GM21360 (cell line): ENCODE data around the gene HEBP1.
"Not testable (repeated sequence)": the region's sequence is repeated elsewhere in the genome, so short reads cannot be mapped to it uniquely, and the experiment has no call there.

Source experiments
- ATAC-seq: cut with Tn5 transposase; IDR thresholded peaks from one replicate; pipeline ENCODE4 v1.9.1; 2021; ENCODE audit warnings: mild to moderate bottlenecking, moderate library complexity; ENCODE audit not compliant: unreplicated experiment

Gene HEBP1

DNA sequence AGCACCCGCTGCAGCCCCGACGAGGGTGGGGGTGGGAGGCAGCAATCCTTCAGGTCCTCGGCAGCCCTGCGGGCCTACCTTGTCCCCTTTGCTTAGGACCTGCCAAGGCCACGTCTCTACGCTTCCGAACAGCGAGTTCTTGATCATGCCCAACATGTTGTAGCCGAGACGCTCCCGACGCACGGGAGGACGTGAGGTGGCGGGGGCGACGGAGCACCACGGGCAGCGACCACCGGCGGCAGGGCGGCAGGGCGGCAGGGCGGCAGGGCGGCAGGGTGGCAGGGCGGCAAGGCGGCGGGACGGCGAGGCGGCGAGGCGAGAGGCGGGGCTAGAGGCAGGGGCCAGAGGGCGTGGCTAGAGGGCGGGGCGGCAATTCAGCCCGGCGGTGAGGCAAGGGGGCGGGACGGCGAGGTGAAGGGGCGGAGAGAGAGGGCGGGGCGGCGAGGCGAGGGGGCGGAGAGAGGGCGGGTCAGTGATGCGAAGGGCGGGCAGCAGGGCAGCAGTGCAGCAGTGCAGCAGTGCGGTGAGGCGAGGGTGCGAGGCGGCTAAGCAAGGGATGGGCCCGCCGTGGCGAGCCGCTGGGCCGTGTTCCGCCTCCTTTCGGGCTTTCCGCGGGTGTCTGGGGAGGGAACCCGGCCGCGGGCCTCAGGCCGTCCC lies at the start of gene HEBP1:
HEBP1 (minus strand) TSS at position 307 of the 657 bp plus-strand sequence; CDS start at position 156, 151 bp downstream.
- peak; percentile 83 for ATAC-seq

GRCh38 chr12:13049816-13050215 lies 49.8 kb upstream of the HEBP1 start:
- no peak for ATAC-seq

- no peak for ATAC-seq
These were observed 46.9 kb upstream of the HEBP1 start for GRCh38 chr12:13046964-13047363.

- ATAC-seq: no peak
These were observed 45.8 kb upstream of the HEBP1 start for GRCh38 chr12:13045816-13046215.

DNA sequence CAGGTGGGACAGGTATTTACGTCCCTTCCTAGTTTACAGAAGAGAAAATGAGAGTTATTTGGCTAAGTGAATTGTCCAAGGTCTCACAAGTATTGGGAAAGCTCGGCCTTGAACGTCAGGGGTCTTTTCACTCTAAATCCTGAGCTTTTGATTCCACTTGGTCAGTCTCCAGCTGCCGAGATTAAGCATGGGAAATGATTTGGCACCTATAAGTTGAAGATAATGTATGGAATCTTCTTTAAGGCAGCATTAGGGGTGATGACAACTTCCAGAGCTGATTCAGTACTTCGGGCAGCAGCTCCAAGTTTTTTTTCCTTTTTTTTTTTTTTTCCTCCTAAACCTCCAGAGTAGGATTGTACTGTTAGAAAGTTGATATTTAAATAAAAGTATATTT lies 44.8 kb upstream of the HEBP1 start:
- no peak for ATAC-seq

DNA sequence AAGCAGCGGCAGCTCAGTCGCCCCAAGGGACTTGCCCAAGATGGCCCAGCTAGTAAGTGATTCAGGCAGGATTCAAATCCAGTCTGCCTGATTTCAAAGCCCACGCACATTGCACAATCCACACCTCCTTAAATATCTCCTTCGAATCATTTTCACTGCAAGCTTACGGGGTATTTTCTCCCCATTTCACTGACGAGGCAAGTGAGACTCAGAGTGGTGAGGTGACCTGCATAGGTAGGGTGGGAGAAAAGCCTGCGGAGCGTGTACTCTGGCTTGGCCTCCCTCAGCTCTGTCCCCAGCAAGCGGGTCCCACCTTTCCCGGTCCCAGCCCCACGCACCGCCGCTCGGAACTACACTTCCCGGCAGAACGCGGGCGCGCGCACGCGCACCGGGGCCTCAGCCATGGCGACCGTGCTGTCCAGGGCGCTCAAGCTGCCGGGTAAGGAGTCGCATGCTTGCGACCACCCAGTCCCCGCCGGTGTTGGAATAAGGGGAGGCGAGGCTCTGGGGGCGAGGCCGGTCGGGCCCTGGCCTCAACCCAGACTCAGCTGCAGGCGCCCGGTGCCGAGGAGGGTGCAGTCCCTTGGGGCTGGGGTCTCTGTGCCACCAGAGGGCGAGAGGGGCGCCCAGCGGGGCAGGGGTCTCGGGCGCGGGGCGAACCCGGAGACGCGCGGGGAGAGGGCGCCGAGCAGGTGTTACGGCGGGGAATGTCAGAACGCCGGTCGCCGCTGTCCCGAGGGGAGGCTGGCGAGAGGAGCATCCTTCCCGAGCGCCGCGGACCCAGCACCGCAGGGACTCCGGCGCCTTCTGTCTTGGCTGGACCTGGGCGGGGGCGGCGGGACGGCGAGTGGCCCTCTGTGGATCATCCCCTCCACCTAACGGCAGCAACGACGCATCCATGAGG lies 44.2 kb upstream of the HEBP1 start, which contains the start of gene FAM234B:
FAM234B (plus strand) TSS at position 380 of the 904 bp plus-strand sequence; CDS start at position 403, 23 bp downstream.
- ATAC-seq: peak; percentile 86

DNA sequence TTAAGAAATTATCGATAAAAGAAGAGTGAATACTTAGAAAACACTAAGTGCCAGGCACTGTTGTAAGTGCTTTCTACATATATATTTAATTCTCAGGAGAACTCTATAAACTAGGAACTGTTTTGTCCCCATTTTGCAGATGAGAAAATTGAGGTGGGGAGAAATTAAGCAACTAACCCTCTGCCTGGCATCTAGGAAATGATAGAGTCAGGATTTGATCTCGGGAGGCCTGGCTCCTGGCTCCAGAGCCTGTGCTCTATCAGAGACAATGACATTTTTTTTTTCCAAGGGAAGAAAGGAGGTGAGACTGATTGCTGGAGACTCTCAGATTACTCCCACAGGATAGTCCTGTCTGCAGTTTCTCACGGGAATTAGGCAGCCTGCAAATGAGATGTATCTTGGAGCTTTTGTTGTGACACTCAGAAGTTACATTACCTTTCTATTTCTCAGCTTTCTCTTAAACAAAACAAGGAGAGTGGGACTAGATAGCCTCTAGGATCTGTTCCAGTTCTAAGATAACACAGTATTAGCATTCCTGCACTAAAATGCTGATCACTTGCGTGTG lies 42.7 kb upstream of the HEBP1 start:
- ATAC-seq: no peak

GRCh38 chr12:13041224-13041623 lies 41.2 kb upstream of the HEBP1 start:
- no peak for ATAC-seq

DNA sequence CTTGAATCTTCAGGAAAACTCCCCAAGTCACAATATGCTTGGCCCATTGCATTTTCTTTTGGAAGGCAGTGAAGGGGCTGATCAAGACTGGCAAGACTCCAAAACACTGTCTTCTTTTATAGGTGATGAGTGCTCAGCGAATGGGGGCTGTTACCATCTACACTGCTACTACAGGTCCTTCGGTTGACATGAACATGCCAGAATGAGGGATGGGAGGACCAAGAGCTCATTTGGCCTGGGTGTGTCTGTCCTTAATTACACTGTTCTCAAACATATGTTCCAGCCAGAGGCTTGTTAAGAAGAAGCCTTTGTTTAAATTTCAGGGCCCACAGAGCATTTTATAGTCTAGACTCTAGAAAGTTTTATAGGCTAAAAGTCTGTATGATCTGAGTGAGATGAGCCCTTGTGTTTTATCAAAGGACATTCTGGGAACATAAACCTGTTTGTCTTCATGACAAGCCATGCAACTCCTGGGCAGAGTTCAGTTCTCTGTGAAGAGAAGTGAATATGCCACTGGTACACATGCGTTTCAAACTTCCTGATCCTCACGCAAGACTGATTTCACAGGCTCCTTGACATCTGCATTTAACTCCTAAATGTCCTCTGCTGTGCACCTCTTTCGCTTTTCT lies 39.4 kb upstream of the HEBP1 start:
- no peak for ATAC-seq

DNA sequence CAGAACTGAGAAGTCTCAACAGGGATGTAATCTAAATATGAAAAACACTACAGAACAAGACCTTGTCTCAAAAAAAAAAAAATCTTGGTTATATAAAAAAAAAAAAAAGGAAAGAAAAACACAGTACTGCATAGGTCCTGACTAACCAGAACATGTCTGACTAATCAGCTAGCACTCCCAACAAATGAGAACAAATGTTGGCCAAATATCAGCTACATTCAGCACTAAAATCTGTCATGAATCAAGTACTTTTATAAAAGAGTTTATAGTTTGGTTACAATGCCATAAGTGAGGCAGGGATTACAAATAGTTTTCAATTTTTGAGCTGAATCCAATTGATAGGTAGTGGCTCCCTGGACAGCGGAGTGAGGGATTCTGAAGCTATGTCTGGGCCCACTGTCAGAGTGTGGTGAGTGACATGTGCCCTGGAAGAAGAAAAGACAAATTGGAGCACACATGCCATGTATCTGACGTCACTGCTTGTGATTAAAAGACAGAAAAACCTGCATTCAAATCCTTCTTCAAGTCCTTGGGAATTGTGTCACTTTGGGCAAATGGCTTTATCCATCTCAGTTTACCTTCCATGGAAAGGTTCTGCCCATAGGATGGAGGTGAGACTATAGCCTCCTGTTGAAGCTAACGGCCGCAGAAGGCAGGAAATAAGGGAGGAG lies 38.6 kb upstream of the HEBP1 start:
- ATAC-seq: no peak

DNA sequence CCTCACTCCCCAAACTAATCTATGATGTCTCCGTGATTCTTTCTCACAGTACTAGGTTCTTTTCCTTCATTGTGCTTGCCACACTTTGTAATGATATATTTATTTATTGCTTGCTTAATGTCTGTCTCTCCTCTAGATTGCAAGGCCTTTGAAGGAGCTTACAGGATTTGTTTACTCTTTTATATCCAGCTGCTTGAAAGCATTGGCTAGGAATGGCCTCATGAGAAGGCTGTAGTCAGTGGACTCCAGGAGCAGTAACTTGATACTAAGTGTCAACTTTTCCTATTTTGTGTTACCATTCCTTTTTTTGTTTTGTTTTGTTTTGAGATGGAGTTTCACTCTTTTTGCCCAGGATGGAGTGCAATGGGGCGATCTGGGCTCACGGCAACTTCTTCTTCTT lies 36.8 kb upstream of the HEBP1 start:
- ATAC-seq: no peak

DNA sequence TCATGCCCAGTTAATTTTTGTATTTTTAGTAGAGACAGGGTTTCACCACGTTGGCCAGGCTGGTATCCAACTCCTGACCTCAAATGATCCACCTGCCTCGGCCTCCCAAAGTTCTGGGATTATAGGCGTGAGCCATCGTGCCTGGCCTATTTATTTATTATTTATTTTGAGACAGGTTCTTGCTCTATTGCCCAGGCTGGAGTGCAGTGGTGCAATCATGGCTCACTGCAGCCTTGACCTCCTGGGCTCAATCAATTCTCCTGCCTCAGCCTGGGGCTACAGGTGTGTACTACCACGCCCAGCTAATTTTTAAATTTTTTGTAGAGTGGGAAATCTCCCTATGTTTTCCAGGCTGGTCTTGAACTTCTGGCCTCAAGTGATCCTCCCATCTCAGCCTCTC lies 35.3 kb upstream of the HEBP1 start:
- not testable (repeated sequence) for ATAC-seq

DNA sequence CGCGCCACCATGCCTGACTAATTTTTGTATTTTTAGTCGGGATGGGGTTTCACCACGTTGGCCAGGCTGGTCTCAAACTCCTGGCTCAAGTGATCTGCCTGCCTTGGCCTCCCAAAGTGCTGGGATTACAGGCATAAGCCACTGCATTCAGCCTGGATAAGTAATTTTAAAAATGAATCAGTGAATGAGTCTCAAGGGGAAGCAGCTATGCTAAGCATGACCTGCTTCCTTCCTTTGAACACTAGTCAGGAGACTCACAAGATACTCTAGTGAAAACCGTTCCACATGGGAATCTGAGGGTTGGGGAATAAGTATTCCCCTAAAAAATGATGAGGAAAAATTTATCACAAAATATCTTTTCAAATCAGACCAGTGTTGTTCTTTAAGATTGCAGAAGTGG lies 33.4 kb upstream of the HEBP1 start:
- ATAC-seq: no peak

- no peak for ATAC-seq
These were observed 32.1 kb upstream of the HEBP1 start for GRCh38 chr12:13032164-13032563.

DNA sequence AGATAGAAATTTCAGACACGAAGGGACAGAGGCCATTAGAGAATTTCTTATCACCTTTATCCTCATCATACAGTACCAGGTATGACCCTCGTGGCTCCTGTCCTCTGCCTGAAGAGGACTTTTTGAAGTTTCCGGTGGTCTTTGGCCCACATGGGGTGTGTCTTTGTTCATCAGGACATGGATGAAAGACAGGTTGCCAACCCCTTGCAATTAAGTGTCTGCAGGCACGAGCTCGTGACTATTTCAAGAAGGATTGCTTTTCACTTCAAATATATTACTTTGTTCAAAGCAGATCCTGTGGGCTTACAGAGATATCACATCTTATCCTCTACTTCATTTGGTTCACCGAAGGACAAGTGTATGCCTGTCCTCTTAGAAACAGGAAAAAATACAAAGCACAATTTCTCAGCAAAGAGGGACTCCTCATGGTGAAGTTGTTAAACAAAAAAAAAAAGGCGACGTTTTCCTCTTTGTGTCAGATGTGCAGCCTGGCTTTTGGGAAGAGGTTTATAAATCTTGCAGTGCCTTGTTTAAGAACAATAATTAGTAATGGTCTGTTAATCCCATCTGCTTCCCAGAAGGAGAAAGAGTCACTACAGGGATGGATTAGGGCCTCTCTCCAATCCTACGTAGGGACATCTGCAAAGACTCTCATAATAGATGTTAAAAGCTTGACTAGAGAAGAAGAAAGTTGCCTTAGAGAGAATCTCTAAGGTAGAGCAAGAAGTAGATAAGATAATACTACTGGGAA lies 30.7 kb upstream of the HEBP1 start:
- no peak for ATAC-seq

- ATAC-seq: no peak
These were observed 28.9 kb upstream of the HEBP1 start for GRCh38 chr12:13028825-13029570.

GRCh38 chr12:13027508-13027907 lies 27.4 kb upstream of the HEBP1 start:
- ATAC-seq: no peak

- no peak for ATAC-seq
These were observed 27.0 kb upstream of the HEBP1 start for GRCh38 chr12:13027032-13027431.

GRCh38 chr12:13026286-13026685 lies 26.2 kb upstream of the HEBP1 start:
- no peak for ATAC-seq
